Vagina (tissue), 2 donors: ENCODE results near the gene ACTRT2. TPM values are rescaled to one million over a fixed set of nuclear protein-coding genes. Genes with fewer than 3 reads are reported as not detected.

ENCODE experiments used
- DNase-seq, 2 donors: peaks; one replicate each; pipeline ENCODE4 v3.0.0-alpha.2; 2017; ENCODE audit errors: extremely low spot score in 2 of 2
- H3K27ac ChIP-seq: fragments of 200-600 bp; sonication (generic); one replicate; pipeline ENCODE4 v1.5.1; 2019
- H3K27me3 ChIP-seq: fragments of 200-600 bp; sonication (generic); one replicate; pipeline ENCODE4 v1.5.1; 2019
- H3K36me3 ChIP-seq, 2 donors: fragments of 200-600 bp; sonication (generic); one replicate each; pipeline ENCODE4 v1.5.1; 2017 to 2019
- H3K4me1 ChIP-seq: fragments of 200-600 bp; sonication (generic); one replicate; pipeline ENCODE4 v1.5.1; 2019
- H3K4me3 ChIP-seq, 2 donors: fragments of 200-600 bp; sonication (generic); 1 replicate in 1 of 2; 2 replicates in 1 of 2; pipeline ENCODE4 v1.5.1; 2016 to 2019
- H3K9me3 ChIP-seq: fragments of 200-600 bp; sonication (generic); one replicate; pipeline ENCODE4 v1.5.1; 2019
- POLR2A ChIP-seq, 2 donors: fragments of 450-650 bp; IDR thresholded peaks; one replicate each; pipeline ENCODE4 v1.6.1; 2017; ENCODE audit warnings: antibody characterized with exemption in 2 of 2, mild to moderate bottlenecking in 2 of 2, moderate library complexity in 2 of 2
- POLR2AphosphoS5 ChIP-seq, 2 donors: sonication (generic); formaldehyde crosslinking; IDR thresholded peaks; one replicate each; pipeline ENCODE4 v1.9.0; 2017; ENCODE audit warnings: antibody characterized with exemption in 2 of 2, mild to moderate bottlenecking in 2 of 2, low read depth in 1 of 2; ENCODE audit not compliant: insufficient read depth in 1 of 2
- intact Hi-C: fragments of 100-400 bp; cut with DNase I; formaldehyde crosslinking; loops from one replicate; pipeline ENCODE4 v1.15.1; 2023
- total RNA-seq: library from RNA; depleted of rRNA; stranded (reverse); fragments of >200 nt; gene quantifications from one replicate; pipeline ENCODE4 v1.2.3, GENCODE V29; 2016
- TF ChIP-seq, protein P1 (sequence below), 3 experiments: fragments of 450-650 bp in 2 of 3; fragments of 200-600 bp in 1 of 3; sonication (generic) in 1 of 3; IDR thresholded peaks; one replicate each; pipeline ENCODE4 v1.5.1; 2017 to 2019; ENCODE audit warnings: antibody characterized with exemption in 3 of 3, mild to moderate bottlenecking in 2 of 3, moderate library complexity in 2 of 3

The ACTRT2 gene
- total RNA-seq, 1 donor from 2014 or later, result not detected

DNA sequence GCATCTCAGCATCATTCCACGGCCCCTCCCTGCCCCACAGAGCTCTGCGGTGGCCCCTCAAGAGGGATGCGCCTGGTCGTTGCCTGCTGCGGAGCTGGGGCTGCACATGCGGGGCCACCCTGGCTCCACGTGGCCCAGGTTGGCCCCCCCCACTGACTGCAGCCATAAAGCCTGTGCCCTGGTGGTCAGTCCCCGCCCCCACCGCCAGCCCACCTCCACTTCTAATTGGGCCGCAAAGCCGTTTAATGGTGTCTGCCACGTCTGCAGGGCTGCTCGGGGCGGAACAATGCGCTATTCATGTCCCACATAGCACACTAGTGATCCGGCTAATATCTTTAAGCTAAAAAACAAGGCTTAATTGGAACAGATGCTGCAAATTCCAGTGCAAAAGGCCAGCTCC is 33.5 kb upstream of the ACTRT2 start:
- H3K27me3 ChIP-seq, result no peaks in the 10 kb centered on the region
- intact Hi-C loops, result no loop called here

DNA sequence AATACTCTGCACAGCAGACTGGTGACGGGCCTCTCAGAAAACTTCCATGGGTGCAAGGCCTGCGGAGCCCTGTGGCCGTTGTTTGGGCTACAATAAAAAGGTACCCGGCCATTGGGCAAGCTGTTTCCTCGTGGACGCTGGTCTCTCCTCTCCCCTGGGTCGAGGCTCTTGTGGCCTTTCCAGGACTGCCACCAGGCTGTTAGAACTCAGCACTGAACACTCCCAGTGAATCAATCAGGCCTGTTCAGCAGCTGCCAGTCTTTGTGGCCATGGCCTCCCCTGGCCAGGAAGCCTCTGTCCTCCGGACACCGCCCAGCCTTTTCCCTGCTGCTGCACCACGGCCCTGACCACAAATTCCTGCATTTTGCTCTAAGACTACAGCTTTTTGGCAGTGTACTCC is 33.0 kb upstream of the ACTRT2 start:
- Histone ChIP-seq H3K27me3 (no peaks in the 10 kb centered on the region), H3K4me3 (no peak overlapping the region), H3K36me3 (no peaks in the 10 kb centered on the region), H3K4me1 (no peaks in the 10 kb centered on the region), H3K9me3 (no peaks in the 10 kb centered on the region), H3K27ac (no peak overlapping the region)
- TF ChIP-seq POLR2AphosphoS5 (IDR thresholded peaks at IDR 0.05; ENCODE audit: insufficient read depth in 1 of 2, low read depth in 1 of 2) (no peak), POLR2A (IDR thresholded peaks at IDR 0.05) (no peak)
- TF ChIP-seq, protein P1, sequence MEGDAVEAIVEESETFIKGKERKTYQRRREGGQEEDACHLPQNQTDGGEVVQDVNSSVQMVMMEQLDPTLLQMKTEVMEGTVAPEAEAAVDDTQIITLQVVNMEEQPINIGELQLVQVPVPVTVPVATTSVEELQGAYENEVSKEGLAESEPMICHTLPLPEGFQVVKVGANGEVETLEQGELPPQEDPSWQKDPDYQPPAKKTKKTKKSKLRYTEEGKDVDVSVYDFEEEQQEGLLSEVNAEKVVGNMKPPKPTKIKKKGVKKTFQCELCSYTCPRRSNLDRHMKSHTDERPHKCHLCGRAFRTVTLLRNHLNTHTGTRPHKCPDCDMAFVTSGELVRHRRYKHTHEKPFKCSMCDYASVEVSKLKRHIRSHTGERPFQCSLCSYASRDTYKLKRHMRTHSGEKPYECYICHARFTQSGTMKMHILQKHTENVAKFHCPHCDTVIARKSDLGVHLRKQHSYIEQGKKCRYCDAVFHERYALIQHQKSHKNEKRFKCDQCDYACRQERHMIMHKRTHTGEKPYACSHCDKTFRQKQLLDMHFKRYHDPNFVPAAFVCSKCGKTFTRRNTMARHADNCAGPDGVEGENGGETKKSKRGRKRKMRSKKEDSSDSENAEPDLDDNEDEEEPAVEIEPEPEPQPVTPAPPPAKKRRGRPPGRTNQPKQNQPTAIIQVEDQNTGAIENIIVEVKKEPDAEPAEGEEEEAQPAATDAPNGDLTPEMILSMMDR (IDR thresholded peaks at IDR 0.05), result no peak
- DNase-seq, result no peak
- intact Hi-C loops, result no loop called here

More for the DNA sequence above, 33.5 kb upstream of the ACTRT2 start:
- no peak overlapping the region for H3K4me3 ChIP-seq
- DNase-seq, result no peak
- H3K36me3 ChIP-seq, result no peaks in the 10 kb centered on the region
- no peaks in the 10 kb centered on the region for H3K4me1 ChIP-seq
- no peak overlapping the region for H3K27ac ChIP-seq
- no peaks in the 10 kb centered on the region for H3K9me3 ChIP-seq
- no peak for TF ChIP-seq POLR2A (IDR thresholded peaks at IDR 0.05)
- TF ChIP-seq, protein P1 (IDR thresholded peaks at IDR 0.05), result no peak

DNA sequence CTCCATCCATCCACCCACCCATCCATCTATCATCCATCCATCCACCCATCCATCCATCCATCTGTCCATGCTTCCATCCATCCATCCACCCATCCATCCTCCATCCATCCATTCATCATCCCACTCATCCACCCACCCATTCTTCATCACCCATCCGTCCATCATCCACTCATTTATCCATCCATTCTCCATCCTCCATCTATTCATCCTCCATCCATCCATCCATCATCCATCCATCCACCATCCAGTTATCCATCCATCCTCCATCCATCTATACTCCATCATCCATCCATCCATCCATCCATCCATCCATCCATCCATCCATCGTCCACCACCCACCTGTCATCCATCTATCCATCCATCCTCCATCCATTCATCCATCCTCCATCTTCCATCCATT is 32.1 kb upstream of the ACTRT2 start:
- Histone ChIP-seq H3K9me3 (no peaks in the 10 kb centered on the region), H3K27me3 (no peaks in the 10 kb centered on the region), H3K36me3 (no peaks in the 10 kb centered on the region), H3K4me3 (no peak overlapping the region), H3K27ac (no peak overlapping the region), H3K4me1 (no peaks in the 10 kb centered on the region)
- intact Hi-C loops, result no loop called here
- DNase-seq, result no peak
- no peak for TF ChIP-seq POLR2AphosphoS5 (IDR thresholded peaks at IDR 0.05; ENCODE audit: insufficient read depth in 1 of 2, low read depth in 1 of 2)
- TF ChIP-seq, protein P1 (IDR thresholded peaks at IDR 0.05), result no peak
- no peak for TF ChIP-seq POLR2A (IDR thresholded peaks at IDR 0.05)

DNA sequence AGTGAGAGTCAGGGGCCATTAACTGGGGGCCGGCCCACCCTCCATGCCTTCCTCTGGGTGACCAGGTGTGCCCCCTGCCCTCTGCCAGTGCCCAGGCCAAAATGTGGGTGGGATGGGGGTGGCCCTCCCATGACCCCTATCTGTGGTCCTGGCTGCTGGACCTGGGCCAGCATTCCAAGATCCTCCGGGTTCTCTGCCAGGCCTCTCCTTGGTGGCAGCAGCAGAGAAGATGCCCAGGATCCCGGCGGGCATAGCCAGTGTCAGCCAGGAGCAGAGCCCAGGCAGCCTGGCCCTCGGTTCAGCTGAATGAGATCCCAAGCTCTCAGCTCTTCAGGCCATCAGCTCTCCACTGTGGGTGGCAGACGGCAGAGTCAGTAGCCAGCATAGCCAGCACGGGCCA is 31.3 kb upstream of the ACTRT2 start:
- intact Hi-C loops, result no loop called here
- no peak for DNase-seq
- TF ChIP-seq POLR2AphosphoS5 (IDR thresholded peaks at IDR 0.05; ENCODE audit: insufficient read depth in 1 of 2, low read depth in 1 of 2) (no peak), POLR2A (IDR thresholded peaks at IDR 0.05) (no peak)
- TF ChIP-seq, protein P1 (IDR thresholded peaks at IDR 0.05), result no peak

DNA sequence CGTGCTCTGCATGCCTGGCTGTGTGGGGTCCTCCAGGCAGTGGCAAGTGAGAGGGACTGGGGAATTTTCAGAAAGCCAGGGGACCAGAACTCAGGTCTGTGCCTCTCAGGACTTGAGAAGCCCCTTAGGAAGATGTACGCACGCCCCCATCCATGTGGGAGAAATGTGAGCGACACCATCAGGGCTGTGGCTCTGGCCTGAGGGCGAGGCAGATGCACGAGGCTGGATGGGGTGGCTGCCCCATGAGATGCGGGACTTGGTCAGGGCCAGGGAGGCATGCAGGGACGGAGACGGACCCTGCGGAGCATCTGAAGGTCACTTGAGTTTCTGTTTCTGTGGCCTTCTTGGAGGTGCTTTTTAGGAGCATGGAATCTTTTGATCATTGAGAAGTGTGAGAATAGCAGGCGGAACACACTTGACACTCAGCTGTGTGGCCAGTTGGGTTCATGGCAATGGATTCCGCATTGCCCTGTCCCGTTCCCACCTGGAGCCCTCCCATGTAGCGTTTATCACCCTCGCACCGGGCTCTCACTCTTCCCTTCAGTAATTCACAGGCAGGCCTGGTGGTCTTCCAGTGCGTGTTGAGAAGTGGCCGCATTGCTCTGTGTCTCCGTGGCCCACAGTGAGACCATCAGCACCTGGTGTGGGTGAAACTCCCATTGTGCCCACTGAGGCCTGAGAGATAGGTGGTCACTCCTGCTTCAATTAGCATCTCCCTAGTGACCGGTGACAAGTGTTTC is 30.7 kb upstream of the ACTRT2 start:
- TF ChIP-seq POLR2AphosphoS5 (IDR thresholded peaks at IDR 0.05; ENCODE audit: insufficient read depth in 1 of 2, low read depth in 1 of 2) (no peak), POLR2A (IDR thresholded peaks at IDR 0.05) (no peak)
- TF ChIP-seq, protein P1 (IDR thresholded peaks at IDR 0.05), result no peak
- no peaks in the 10 kb centered on the region for H3K4me1 ChIP-seq
- no peak for DNase-seq
- no peak overlapping the region for H3K4me3 ChIP-seq
- no peaks in the 10 kb centered on the region for H3K27me3 ChIP-seq
- H3K36me3 ChIP-seq, result no peaks in the 10 kb centered on the region
- H3K27ac ChIP-seq, result no peak overlapping the region
- H3K9me3 ChIP-seq, result peaks cover 6% of the 10 kb centered on the region
- intact Hi-C loops, result no loop called here

More for the DNA sequence above, 31.3 kb upstream of the ACTRT2 start:
- no peak overlapping the region for H3K4me3 ChIP-seq
- no peaks in the 10 kb centered on the region for H3K4me1 ChIP-seq
- no peak overlapping the region for H3K27ac ChIP-seq
- H3K27me3 ChIP-seq, result no peaks in the 10 kb centered on the region
- H3K9me3 ChIP-seq, result peaks cover 6% of the 10 kb centered on the region
- H3K36me3 ChIP-seq, result no peaks in the 10 kb centered on the region
